Mesodermal cell (in vitro differentiated cells): ENCODE data around the gene NTN1.

ENCODE experiments used
- H3K27ac ChIP-seq: 2 replicates; pipeline ENCODE4 v1.7.0; 2013; ENCODE audit warnings: mild to moderate bottlenecking, low read depth, low read length, moderate library complexity; ENCODE audit not compliant: severe bottlenecking
- H3K36me3 ChIP-seq: 2 replicates; pipeline ENCODE4 v1.7.1; 2013; ENCODE audit warnings: mild to moderate bottlenecking, low read length, moderate library complexity; ENCODE audit not compliant: control insufficient read depth, insufficient read depth
- H3K4me1 ChIP-seq: one replicate; pipeline ENCODE4 v1.7.1; 2013; ENCODE audit warnings: mild to moderate bottlenecking, low read length; ENCODE audit not compliant: insufficient read depth, control insufficient read depth, poor library complexity, severe bottlenecking
- H3K4me3 ChIP-seq: 2 replicates; pipeline ENCODE4 v1.7.0; 2013; ENCODE audit warnings: low read length, control low read depth, mild to moderate bottlenecking; ENCODE audit not compliant: insufficient read depth, poor library complexity, severe bottlenecking; ENCODE audit errors: extremely low read depth
- H3K9me3 ChIP-seq: 2 replicates; pipeline ENCODE4 v1.7.1; 2013; ENCODE audit warnings: mild to moderate bottlenecking, low read length, moderate library complexity; ENCODE audit not compliant: control insufficient read depth
- WGBS, 2 experiments: methylation state at CpG; one replicate each; pipeline ENCODE4 v1.1.5; 2013; ENCODE audit warnings: missing lambda C conversion rate in 2 of 2; ENCODE audit not compliant: insufficient coverage in 2 of 2; 5-methylcytosine and 5-hydroxymethylcytosine counted together

NTN1 gene

DNA sequence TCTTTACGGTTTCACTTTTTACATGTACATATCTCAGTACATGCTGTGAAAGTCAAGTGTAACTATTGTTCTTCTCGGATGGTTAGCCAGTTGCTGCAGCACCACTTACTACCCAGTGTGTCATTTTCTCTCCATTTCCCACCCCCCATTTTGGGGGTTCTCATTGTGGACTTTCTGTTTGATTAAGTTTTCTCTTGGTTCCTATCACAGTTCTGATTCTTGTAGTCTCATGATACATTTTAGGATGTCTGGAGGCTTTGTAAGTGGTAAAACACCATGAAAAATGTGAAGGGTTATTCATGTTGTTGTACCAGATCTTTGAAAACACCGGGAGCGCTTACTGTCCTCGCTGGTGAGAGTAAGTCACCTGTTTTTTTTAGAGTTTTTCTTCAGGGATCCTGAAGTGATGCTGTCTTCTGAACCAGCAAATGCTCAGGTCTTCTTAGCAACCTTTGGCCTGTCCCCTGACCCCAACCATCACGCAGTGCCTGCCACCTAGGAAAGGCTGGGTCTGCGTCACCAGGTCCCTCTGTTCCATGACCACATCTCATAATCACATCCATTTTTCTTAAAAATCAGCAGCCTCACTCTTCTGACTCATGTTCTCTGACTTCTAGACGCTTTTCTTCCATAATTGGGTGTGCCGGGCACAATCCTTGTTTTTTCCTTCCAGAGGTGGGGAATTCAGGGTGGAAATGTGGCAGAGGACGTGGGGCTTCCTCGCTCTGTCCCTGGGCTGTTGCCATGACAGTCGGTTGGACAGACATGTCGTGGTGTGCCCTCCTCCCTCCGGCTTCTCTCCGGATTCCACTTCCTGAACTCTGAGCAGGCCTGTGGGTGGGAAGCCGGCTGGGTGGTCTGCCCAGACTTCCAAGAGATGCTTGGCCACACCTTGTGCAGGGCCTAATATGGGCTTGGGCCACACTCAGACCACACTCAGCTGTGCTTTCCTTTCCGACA, 102.6 kb downstream of the NTN1 start:
- no peaks in the 10 kb centered on the region for H3K4me1 ChIP-seq
- H3K27ac ChIP-seq: no peak overlapping the region
- no peaks in the 10 kb centered on the region for H3K36me3 ChIP-seq
- 81 to 91% methylated on average over 14 of the region's 17 CpGs for WGBS, 2 experiments
- no peaks in the 10 kb centered on the region for H3K9me3 ChIP-seq
- H3K4me3 ChIP-seq: no peak overlapping the region

DNA sequence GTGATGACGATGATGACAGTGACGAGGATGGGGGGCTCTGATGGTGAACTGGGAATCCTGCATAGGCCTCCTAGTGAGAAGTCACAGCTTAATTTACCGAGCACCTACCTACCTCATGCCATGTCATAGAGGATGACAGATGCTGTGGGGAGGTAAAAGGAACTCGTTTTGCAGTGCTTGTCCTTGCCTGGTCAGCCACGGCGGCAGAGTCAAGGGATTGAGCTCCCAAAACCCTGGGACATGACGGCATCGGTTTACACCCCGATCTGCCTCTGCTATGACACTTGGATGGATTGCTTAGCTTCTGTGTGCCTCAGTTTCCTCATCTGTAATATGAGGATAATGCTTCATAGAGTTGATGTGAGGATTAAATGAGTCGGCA, 103.2 kb downstream of the NTN1 start:
- Histone ChIP-seq H3K36me3 (no peaks in the 10 kb centered on the region), H3K4me3 (no peak overlapping the region), H3K27ac (no peak overlapping the region), H3K9me3 (no peaks in the 10 kb centered on the region), H3K4me1 (no peaks in the 10 kb centered on the region)
- WGBS, 2 experiments: 90 to 94% methylated on average over 6 to 7 of the region's 10 CpGs

DNA sequence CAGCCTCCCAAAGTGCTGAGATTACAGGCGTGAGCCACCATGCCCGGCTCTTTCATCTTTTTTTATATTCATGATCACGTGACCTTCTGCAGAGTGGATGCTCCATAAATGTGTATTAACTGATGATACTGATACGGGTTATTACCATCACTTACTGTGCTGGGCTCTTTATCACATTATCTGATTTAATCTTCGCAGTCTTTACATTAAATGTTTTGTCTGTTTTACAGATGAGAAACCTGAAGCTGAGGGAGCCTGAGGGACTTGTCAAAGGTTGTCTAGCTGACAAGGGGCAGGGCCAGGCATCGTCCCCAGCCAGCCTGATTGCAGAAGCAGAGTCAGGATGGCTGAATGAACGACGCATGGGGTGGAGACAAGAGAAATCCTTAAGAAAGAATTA, 104.4 kb downstream of the NTN1 start:
- Histone ChIP-seq H3K9me3 (no peaks in the 10 kb centered on the region), H3K36me3 (no peaks in the 10 kb centered on the region), H3K27ac (no peak overlapping the region), H3K4me3 (no peak overlapping the region), H3K4me1 (no peaks in the 10 kb centered on the region)
- 90 to 93% methylated on average over 1 to 3 of the region's 8 CpGs for WGBS, 2 experiments

DNA sequence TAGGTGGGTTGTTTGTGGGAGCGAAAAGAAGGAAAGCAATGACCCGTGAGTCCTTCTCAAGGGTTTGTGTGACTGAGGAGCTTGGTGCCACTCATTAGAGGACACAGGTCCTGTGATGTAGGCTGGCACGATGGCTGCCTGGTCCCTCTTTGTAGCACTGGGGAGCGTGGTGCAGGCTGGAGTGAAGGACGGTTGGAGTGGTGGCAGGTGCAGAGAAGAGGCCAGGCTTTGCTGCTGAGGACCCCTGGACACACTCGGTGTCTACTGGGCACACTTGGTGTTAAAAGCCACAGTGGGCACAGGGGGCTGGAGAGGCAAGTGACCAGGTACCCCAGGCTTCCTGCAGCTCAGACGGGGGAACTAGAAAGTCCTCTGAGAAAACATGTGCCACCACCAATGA, 106.0 kb downstream of the NTN1 start:
- H3K4me3 ChIP-seq: no peak overlapping the region
- no peaks in the 10 kb centered on the region for H3K36me3 ChIP-seq
- H3K4me1 ChIP-seq: no peaks in the 10 kb centered on the region
- H3K27ac ChIP-seq: no peak overlapping the region
- 91 to 93% methylated on average over 6 to 7 of the region's 7 CpGs for WGBS, 2 experiments
- no peaks in the 10 kb centered on the region for H3K9me3 ChIP-seq

DNA sequence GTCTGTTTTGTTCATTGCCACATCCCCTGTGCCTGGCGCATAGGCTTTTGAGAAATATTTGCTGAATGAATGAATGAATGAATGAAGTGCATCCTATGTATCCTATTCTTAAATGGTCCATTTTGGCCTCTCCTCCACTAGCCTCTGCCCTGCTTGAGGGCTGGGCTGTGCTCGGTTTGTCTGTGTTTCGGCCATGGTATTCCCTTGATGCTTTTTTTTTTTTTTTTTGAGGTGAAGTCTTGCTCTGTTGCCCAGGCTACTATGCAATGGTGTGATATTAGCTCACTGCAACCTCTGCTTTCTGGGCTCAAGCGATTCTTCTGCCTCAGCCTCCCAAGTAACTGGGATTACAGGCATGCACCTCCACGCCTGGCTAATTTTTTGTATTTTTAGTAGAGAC, 110.1 kb downstream of the NTN1 start:
- WGBS, 2 experiments: 86 to 100% methylated on average over 1 to 3 of the region's 5 CpGs
- H3K9me3 ChIP-seq: no peaks in the 10 kb centered on the region
- H3K4me3 ChIP-seq: no peak overlapping the region
- H3K36me3 ChIP-seq: no peaks in the 10 kb centered on the region
- H3K4me1 ChIP-seq: no peaks in the 10 kb centered on the region
- no peak overlapping the region for H3K27ac ChIP-seq

DNA sequence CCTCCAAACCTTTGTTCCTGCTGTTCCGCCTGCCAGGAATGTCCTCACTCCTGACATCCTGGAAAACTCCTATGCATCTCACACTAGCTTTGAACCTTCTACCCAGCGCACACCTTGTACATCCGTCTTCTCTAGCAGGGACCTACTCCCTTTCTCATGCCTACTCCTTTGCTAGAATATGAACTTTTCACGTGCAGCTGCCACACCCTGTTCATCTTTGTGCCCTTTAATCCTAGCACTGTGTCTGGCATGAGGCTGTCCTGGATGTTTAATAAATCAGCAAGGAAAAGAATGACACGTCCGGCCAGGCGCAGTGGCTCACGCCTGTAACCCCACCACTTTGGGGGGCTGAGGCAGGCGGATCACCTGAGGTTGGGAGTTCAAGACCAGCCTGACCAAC, 111.0 kb downstream of the NTN1 start:
- no peak overlapping the region for H3K27ac ChIP-seq
- 90 to 100% methylated on average over 3 to 8 of the region's 9 CpGs for WGBS, 2 experiments

DNA sequence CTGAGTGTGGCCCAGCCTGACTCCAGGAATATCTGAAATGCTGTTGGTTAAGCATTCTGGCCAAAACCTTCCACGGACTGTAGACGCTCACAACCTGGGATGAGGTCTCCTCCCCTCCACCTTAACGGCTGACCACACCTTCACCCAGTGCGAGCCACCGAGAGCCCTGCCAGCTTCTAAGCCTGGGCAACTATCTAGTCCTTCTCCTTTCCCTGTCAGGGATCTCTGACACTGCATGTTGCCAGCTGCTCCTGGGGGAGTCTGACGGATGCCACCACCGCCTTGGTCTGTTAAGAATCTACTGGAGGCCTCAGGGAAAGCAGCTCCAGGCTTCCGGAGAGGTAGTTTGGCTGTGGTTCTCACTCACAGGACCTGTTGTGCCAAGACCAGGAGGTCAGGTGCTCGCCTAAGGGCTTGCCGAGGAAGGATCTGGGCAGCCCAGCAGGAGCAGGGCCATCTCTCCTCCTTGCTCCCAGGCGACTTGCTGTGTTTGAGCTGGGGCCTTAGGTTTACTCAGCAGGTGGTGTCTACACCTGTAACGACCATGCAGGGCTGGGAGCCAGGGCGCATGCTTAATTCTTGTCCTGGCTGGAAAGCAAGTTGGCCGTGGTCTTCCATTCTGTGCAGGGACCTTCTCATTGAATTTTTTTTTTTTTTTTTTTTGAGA, 111.8 kb downstream of the NTN1 start:
- Histone ChIP-seq H3K36me3 (no peaks in the 10 kb centered on the region), H3K4me1 (peaks cover 3% of the 10 kb centered on the region), H3K4me3 (no peak overlapping the region), H3K27ac (no peak overlapping the region), H3K9me3 (no peaks in the 10 kb centered on the region)
- WGBS, 2 experiments: 85 to 88% methylated on average over 14 of the region's 14 CpGs

More for the DNA sequence above, 111.0 kb downstream of the NTN1 start:
- Histone ChIP-seq H3K4me3 (no peak overlapping the region), H3K9me3 (no peaks in the 10 kb centered on the region), H3K4me1 (peaks cover 3% of the 10 kb centered on the region), H3K36me3 (no peaks in the 10 kb centered on the region)

DNA sequence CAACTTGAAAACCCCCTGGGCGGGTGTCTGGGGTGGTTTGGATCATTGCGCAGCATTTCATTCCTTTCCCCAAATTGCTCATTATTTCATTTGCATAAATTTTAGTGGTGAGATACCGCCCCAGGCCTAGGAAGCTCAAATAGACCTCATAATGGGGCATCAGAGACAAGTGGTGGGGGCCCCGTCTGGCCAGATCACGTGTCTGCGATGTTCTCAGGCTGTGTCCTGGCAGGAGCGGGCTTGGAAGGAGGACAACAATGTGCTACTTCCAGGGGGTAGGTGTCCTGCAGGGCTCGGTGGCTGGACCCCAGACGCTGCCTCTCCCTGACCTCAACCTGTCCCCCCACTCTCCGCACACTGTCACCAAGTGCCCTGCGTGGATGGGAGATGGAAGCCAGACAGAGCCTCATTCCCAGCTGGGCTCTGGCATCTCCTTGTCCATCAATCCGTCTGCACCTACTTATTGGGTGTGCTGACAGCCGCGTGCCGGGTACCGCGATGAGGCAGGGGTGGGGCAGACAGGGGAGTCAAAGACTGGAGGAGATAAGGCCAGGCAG, 116.9 kb downstream of the NTN1 start:
- 87 to 93% methylated on average over 9 to 12 of the region's 17 CpGs for WGBS, 2 experiments
- H3K9me3 ChIP-seq: no peaks in the 10 kb centered on the region
- H3K4me1 ChIP-seq: peaks cover 3% of the 10 kb centered on the region
- no peak overlapping the region for H3K27ac ChIP-seq
- no peak overlapping the region for H3K4me3 ChIP-seq
- no peaks in the 10 kb centered on the region for H3K36me3 ChIP-seq

DNA sequence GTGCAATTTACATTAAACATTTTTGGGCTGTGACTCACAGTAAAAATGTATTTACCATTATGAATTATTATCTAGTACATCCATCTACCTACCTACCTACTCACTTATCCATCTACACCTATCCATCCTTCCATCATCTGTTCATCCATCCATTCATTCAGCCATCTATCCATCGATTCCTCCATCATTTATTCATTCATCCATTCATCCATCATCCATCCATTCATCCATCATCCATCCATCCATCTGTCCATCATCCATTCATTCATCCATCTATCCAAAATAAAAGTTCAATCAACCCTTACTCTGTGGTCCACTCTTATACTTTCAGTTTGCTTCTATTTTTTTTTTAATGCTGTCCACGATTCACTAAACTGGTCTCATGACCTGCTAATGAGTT, 118.4 kb downstream of the NTN1 start:
- Histone ChIP-seq H3K4me3 (no peak overlapping the region), H3K4me1 (peaks cover 3% of the 10 kb centered on the region), H3K27ac (no peak overlapping the region), H3K9me3 (no peaks in the 10 kb centered on the region), H3K36me3 (no peaks in the 10 kb centered on the region)
- WGBS, 2 experiments: 79 to 96% methylated on average over 1 of the region's 2 CpGs

DNA sequence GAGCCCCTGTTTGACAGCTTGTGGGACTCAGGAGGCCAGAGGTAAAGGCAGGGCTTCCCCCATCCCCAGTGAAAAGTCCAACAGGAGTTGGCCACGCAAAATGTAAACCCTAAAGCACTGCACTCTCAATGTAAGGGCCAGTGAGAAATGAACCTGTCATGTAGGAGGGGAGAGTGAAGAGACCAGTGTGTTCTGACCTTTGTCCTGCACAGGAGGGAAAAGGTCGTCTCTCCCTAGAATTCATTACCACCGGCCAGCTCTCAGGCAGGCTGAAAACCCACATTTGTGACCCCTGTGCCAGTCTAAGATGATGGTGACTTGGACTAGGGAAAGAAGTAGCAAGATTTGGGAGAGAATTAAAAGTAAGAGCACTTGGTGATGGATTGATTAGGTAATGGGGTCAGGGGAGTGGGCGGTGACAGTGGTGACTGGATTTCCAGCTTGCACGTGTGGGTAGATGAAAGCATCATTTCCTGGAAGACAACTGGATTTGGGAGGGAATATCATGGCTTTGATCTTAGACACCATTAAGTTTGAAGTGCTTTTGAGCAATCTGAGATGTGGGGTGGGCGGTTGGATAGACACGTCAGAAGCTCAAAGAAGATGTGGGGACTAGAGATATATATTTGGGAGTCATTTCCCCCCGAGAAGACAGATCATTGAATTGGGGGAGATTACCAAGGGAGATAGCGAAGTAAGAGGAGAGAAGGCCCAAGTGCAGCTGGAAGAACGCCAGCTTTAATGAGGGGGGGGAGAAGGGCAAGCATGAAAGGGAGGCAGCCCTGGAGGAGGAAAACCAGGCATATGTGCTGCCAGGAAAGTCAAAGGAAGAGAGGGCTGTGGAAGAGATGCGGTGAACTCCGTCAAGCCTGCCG, 119.5 kb downstream of the NTN1 start:
- Histone ChIP-seq H3K36me3 (no peaks in the 10 kb centered on the region), H3K9me3 (no peaks in the 10 kb centered on the region), H3K27ac (no peak overlapping the region), H3K4me1 (peaks cover 3% of the 10 kb centered on the region), H3K4me3 (no peak overlapping the region)
- 92 to 93% methylated on average over 10 of the region's 13 CpGs for WGBS, 2 experiments
